Adrenal gland (tissue), 12 donors: ENCODE results near the gene MYO18B. TPM values are rescaled to one million over a fixed set of nuclear protein-coding genes. Genes with fewer than 3 reads are reported as not detected.

Experiments used
- DNase-seq, 7 donors: peaks; one replicate each; pipeline ENCODE4 v3.0.0-alpha.2; 2019 to 2020
- H3K27ac ChIP-seq, 5 donors: fragments of 200-600 bp; sonication (generic) in 4 of 5; 1 replicate in 3 of 5; 2 replicates in 2 of 5; pipeline versions ENCODE4 v1.5.1 to v1.8.0; 2016 to 2020; ENCODE audit warnings: mild to moderate bottlenecking in 1 of 5
- H3K27me3 ChIP-seq: fragments of 200-600 bp; 2 replicates; pipeline ENCODE4 v1.8.0; 2021
- H3K36me3 ChIP-seq, 2 donors: fragments of 200-600 bp; replicated peaks in 1 of 2; 1 replicate in 1 of 2; 2 replicates in 1 of 2; pipeline versions ENCODE4 v1.5.1 to v1.8.0; 2018 to 2022
- H3K4me1 ChIP-seq, 2 donors: fragments of 200-600 bp; replicated peaks in 1 of 2; 1 replicate in 1 of 2; 2 replicates in 1 of 2; pipeline versions ENCODE4 v1.5.1 to v1.8.0; 2018 to 2021
- H3K4me3 ChIP-seq, 4 donors: fragments of 200-600 bp; sonication (generic) in 3 of 4; one replicate each; pipeline ENCODE4 v1.5.1; 2016 to 2018
- H3K9me3 ChIP-seq, 3 donors: fragments of 200-600 bp; sonication (generic) in 1 of 3; replicated peaks in 1 of 3; 1 replicate in 2 of 3; 2 replicates in 1 of 3; pipeline versions ENCODE4 v1.5.1 to v1.8.0; 2016 to 2021
- CTCF ChIP-seq, 6 experiments: fragments of 450-650 bp in 4 of 6; fragments of 200-600 bp in 2 of 6; sonication (generic) in 1 of 6; IDR thresholded peaks; 1 replicate in 5 of 6; 2 replicates in 1 of 6; pipeline versions ENCODE4 v1.5.1 to v1.8.0; 2016 to 2021; ENCODE audit warnings: antibody characterized with exemption in 6 of 6, mild to moderate bottlenecking in 2 of 6, moderate library complexity in 1 of 6
- POLR2A ChIP-seq, 2 donors: fragments of 450-650 bp; IDR thresholded peaks; one replicate each; pipeline ENCODE4 v1.6.1; 2017; ENCODE audit warnings: antibody characterized with exemption in 2 of 2, mild to moderate bottlenecking in 2 of 2, moderate library complexity in 1 of 2
- WGBS, 4 donors: extraction: QIAGEN DNeasy Blood & Tissue Kit in 2 of 4; methylation state at CpG; one replicate each; pipeline versions ENCODE4 v1.1.5 to v1.1.7; 2013 to 2017; 5-methylcytosine and 5-hydroxymethylcytosine counted together
- intact Hi-C, 2 donors: fragments of 100-400 bp; cut with DNase I; formaldehyde crosslinking; loops; one replicate each; pipeline versions ENCODE4 v1.14.1 to v1.15.0; 2022 to 2023
- polyA plus RNA-seq, 3 donors: library from polyadenylated mRNA; stranded (reverse); fragments of 200-250 nt in 2 of 3; fragments of 350-450 nt in 1 of 3; fragmentation: Illumina TruSeq in 1 of 3; extraction: RNeasy Lipid Tissue Mini Kit (QIAGEN cat#74804) in 1 of 3; gene quantifications; one replicate each; pipeline ENCODE4 v1.2.3, GENCODE V29; 2013 to 2014
- total RNA-seq, 9 donors: library from RNA; depleted of rRNA in 4 of 9; stranded (reverse); fragments of >200 nt in 4 of 9; fragments of 120-200 nt in 1 of 9; fragmentation: NEBNext Ultra II Directional in 1 of 9; extraction: Animal tissue kit (Norgen Biotek cat#: 25700) in 1 of 9; gene quantifications; one replicate each; pipeline versions ENCODE4 v1.1.0 to v1.2.4, GENCODE V29; 2013 to 2023
- donor health status: healthy with polysubstance abuse.
- donor health status: Bipolar disorder and iron deficiency.
- donor health status: DM: yes; HTN: yes; CAD: no.
- donor health status: DM: no; HTN: no; CAD: no.
- donor health status: DM: no; HTN: no; CAD: no.
- donor health status: DM: yes; HTN: yes; CAD: no.

MYO18B gene
- total and polyA plus RNA-seq, 12 donors: 0.08 to 1.1 (median 0.18) TPM

DNA sequence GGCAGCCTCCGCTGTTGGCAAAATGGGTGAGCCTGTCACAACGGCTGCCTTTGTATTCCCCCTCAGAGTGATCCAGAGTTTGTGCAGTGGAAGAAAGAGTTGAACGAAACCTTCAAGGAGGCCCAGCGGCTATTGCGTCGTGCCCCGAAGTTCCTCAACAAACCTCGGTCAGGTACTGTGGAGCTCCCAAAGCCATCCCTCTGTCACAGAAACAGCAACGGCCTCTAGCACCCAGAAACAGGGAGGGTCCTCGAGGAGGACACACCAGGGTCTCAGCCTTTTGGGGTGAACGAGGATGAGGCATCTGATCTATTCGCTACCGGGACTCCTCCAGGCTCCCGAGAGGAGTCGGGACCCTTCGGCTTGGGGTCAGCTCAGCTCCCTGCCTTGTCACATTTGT is 19.8 kb upstream of the MYO18B start:
- H3K27me3 ChIP-seq: no peaks in the 10 kb centered on the region
- H3K4me1 ChIP-seq: no peaks in the 10 kb centered on the region
- peak in 1 of 7 donors; percentile 25 for DNase-seq
- H3K4me3 ChIP-seq: no peak overlapping the region
- no peak for TF ChIP-seq CTCF (IDR thresholded peaks at IDR 0.05)
- TF ChIP-seq POLR2A (IDR thresholded peaks at IDR 0.05): no peak
- WGBS, 4 donors: 95 to 97% (median 96%) methylated on average over 14 to 16 of the region's 16 CpGs
- no peaks in the 10 kb centered on the region for H3K36me3 ChIP-seq
- intact Hi-C loops: loop anchor here in 1 of 2 donors (10.0 kb wide), 1 partner anchor 53 kb away; no protein-coding TSS in a partner anchor
- H3K27ac ChIP-seq: no peak overlapping the region
- H3K9me3 ChIP-seq: no peaks in the 10 kb centered on the region

DNA sequence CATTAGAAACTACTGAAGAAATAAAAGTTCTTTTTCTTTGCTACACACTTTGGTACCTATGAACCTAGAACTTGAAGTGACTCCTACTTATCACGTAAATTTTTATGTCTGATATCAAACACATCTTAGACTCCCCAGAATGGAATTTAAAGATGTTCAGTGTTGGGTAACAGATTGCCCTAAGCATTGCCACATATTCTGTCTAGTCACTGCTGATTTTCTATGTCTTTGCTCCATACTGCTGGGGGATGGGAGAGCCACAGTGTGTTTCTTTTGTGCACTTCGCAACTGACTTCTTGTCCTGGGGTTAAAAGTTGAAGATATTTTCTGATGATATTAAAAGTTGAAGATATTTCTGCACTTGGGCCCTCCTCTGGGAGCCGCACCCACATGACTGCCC is 19.4 kb upstream of the MYO18B start:
- Histone ChIP-seq H3K4me3 (no peak overlapping the region), H3K27me3 (no peaks in the 10 kb centered on the region), H3K27ac (no peak overlapping the region), H3K36me3 (no peaks in the 10 kb centered on the region), H3K9me3 (no peaks in the 10 kb centered on the region), H3K4me1 (no peaks in the 10 kb centered on the region)
- intact Hi-C loops: loop anchor here in 1 of 2 donors (10.0 kb wide), 1 partner anchor 52 kb away; no protein-coding TSS in a partner anchor
- TF ChIP-seq CTCF (IDR thresholded peaks at IDR 0.05) (no peak), POLR2A (IDR thresholded peaks at IDR 0.05) (no peak)
- no peak for DNase-seq
- WGBS, 4 donors: 94 to 100% (median 97%) methylated on average over 3 of the region's 3 CpGs

- intact Hi-C loops: loop anchor here in 1 of 2 donors (10.0 kb wide), 1 partner anchor 49 kb away; no protein-coding TSS in a partner anchor
- no peaks in the 10 kb centered on the region for H3K9me3 ChIP-seq
- WGBS, 4 donors: 65 to 72% (median 71%) methylated on average over 4 of the region's 4 CpGs
- H3K36me3 ChIP-seq: no peaks in the 10 kb centered on the region
- no peaks in the 10 kb centered on the region for H3K27me3 ChIP-seq
- H3K4me3 ChIP-seq: no peak overlapping the region
- H3K27ac ChIP-seq: no peak overlapping the region
- no peak for TF ChIP-seq CTCF (IDR thresholded peaks at IDR 0.05)
- TF ChIP-seq POLR2A (IDR thresholded peaks at IDR 0.05): no peak
- no peak for DNase-seq
- H3K4me1 ChIP-seq: no peaks in the 10 kb centered on the region
Observed at GRCh38 chr22:25726241-25726640, 15.7 kb upstream of the MYO18B start.

DNA sequence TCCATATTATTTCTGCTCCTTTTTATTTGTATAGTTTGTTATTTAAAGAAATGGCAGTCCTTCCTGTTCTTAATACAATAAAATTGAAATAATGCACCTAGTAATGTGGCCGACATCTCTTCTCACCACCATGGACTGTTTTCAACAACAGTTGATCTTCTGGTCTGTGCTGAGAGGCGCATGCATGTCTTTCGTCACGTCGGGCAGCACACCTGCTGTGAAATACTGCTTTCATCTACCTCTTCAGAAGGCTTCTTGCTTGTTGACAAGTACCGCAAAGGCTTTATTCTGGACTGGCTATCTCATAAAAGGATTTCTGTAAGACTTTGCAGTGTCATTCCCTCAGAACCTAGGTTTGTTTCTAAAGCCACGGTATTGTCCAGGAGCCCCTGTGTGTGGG is 13.9 kb upstream of the MYO18B start:
- no peaks in the 10 kb centered on the region for H3K27me3 ChIP-seq
- peak in 1 of 7 donors; percentile 31 for DNase-seq
- H3K4me1 ChIP-seq: no peaks in the 10 kb centered on the region
- TF ChIP-seq POLR2A (IDR thresholded peaks at IDR 0.05): no peak
- TF ChIP-seq CTCF (IDR thresholded peaks at IDR 0.05): no peak
- no peak overlapping the region for H3K4me3 ChIP-seq
- intact Hi-C loops: loop anchor here in 1 of 2 donors (10.0 kb wide), 1 partner anchor 47 kb away; no protein-coding TSS in a partner anchor
- 93 to 96% (median 94%) methylated on average over 7 of the region's 7 CpGs for WGBS, 4 donors
- H3K27ac ChIP-seq: no peak overlapping the region
- no peaks in the 10 kb centered on the region for H3K9me3 ChIP-seq
- H3K36me3 ChIP-seq: no peaks in the 10 kb centered on the region
